Suppressor macrophage (primary cell): ENCODE results near the gene IGF2R.
"Not testable (repeated sequence)": the region's sequence is repeated elsewhere in the genome, so short reads cannot be mapped to it uniquely, and the experiment has no call there.

Experiments used
- DNase-seq, 4 experiments: peaks; one replicate each; pipeline ENCODE4 v3.0.0-alpha.2; 2020 to 2022

The IGF2R gene

GRCh38 chr6:160081398-160081797, 112.5 kb downstream of the IGF2R start:
- no peak for DNase-seq

GRCh38 chr6:160082627-160083026, 113.7 kb downstream of the IGF2R start:
- no peak for DNase-seq

GRCh38 chr6:160084198-160084776, 115.4 kb downstream of the IGF2R start:
- no peak for DNase-seq

GRCh38 chr6:160085226-160085625, 116.3 kb downstream of the IGF2R start:
- DNase-seq = no peak

- no peak for DNase-seq
These were observed 117.0 kb downstream of the IGF2R start for GRCh38 chr6:160085713-160086505.

- no peak for DNase-seq
These were observed 117.9 kb downstream of the IGF2R start for GRCh38 chr6:160086754-160087153.

GRCh38 chr6:160088069-160088783, 119.3 kb downstream of the IGF2R start:
- peak in 3 of 4 experiments; percentile 22 to 33 (median 22) for DNase-seq

- DNase-seq = no peak
These were observed 120.1 kb downstream of the IGF2R start for GRCh38 chr6:160088784-160089533.

- no peak for DNase-seq
These were observed 120.6 kb downstream of the IGF2R start for GRCh38 chr6:160089534-160089897.

- not testable (repeated sequence) for DNase-seq
These were observed 121.8 kb downstream of the IGF2R start for GRCh38 chr6:160090442-160091239.

GRCh38 chr6:160092176-160092575, 123.3 kb downstream of the IGF2R start:
- not testable (repeated sequence) for DNase-seq

- DNase-seq = no peak
These were observed 123.7 kb downstream of the IGF2R start for GRCh38 chr6:160092602-160093001.

- no peak for DNase-seq
These were observed 124.2 kb downstream of the IGF2R start for GRCh38 chr6:160093061-160093460.

GRCh38 chr6:160093946-160094345, 125.1 kb downstream of the IGF2R start:
- no peak for DNase-seq

- DNase-seq = no peak
These were observed 126.4 kb downstream of the IGF2R start for GRCh38 chr6:160095146-160095845.

GRCh38 chr6:160101277-160102205, 132.7 kb downstream of the IGF2R start:
- no peak for DNase-seq

GRCh38 chr6:160102399-160102798, 133.5 kb downstream of the IGF2R start:
- DNase-seq = no peak

- DNase-seq = peak in 2 of 4 experiments; percentile 20 to 21
These were observed 134.3 kb downstream of the IGF2R start for GRCh38 chr6:160102956-160103824.

- no peak for DNase-seq
These were observed 134.9 kb downstream of the IGF2R start for GRCh38 chr6:160103825-160104100.
